ENCODE data around the gene ETAA1.

The ETAA1 gene

DNA sequence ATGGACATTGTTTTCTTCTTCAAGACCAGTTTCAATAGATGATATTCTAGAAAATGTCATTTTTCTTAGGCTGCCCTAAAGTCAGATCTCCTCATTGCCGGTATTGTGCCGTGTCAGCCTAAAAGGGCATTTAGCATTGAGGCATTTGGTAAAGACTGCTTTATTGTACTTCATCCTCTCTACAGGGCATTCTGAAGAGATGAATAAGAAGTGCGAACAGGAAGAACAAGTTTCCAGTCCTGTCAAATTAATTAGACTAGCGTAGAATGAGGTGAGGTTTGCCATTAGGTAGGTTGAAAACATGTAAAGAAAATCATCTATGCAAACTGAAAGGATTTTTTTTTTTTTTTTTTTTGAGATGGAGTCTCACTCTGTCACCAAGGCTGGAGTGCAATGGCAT, 60.6 kb downstream of the ETAA1 start:
- H4K20me1 ChIP-seq (ENCODE audit: low read depth, low read length) = no peaks in the 10 kb centered on the region
- H3K36me3 ChIP-seq (ENCODE audit: low read length) = no peaks in the 10 kb centered on the region
- no peaks in the 10 kb centered on the region for H3K9me3 ChIP-seq (ENCODE audit: insufficient read depth, low read length)
- no peaks in the 10 kb centered on the region for H3K27me3 ChIP-seq (ENCODE audit: low read length)
- H3F3A ChIP-seq (ENCODE audit: insufficient read depth) = no peaks in the 10 kb centered on the region
- TF ChIP-seq EZH2phosphoT487 (conservative IDR thresholded peaks at IDR 0.05; ENCODE audit: low read length) = no peak
- TF ChIP-seq, protein P1, sequence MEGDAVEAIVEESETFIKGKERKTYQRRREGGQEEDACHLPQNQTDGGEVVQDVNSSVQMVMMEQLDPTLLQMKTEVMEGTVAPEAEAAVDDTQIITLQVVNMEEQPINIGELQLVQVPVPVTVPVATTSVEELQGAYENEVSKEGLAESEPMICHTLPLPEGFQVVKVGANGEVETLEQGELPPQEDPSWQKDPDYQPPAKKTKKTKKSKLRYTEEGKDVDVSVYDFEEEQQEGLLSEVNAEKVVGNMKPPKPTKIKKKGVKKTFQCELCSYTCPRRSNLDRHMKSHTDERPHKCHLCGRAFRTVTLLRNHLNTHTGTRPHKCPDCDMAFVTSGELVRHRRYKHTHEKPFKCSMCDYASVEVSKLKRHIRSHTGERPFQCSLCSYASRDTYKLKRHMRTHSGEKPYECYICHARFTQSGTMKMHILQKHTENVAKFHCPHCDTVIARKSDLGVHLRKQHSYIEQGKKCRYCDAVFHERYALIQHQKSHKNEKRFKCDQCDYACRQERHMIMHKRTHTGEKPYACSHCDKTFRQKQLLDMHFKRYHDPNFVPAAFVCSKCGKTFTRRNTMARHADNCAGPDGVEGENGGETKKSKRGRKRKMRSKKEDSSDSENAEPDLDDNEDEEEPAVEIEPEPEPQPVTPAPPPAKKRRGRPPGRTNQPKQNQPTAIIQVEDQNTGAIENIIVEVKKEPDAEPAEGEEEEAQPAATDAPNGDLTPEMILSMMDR (IDR thresholded peaks at IDR 0.05; ENCODE audit: insufficient read depth, low read length, poor library complexity, severe bottlenecking) = no peak
- H3K27ac ChIP-seq (ENCODE audit: low read depth, low read length) = no peak overlapping the region
- H3K4me2 ChIP-seq (ENCODE audit: low read depth, low read length, poor library complexity, severe bottlenecking) = no peak overlapping the region
- H2AFZ ChIP-seq (ENCODE audit: low read depth, low read length, severe bottlenecking) = no peak overlapping the region
- no peak overlapping the region for H3K9ac ChIP-seq (ENCODE audit: low read length)
- H3K4me3 ChIP-seq (ENCODE audit: insufficient read depth, low read length, poor library complexity, severe bottlenecking) = no peak overlapping the region
- no peaks in the 10 kb centered on the region for H3K9me2 ChIP-seq (replicated peaks; ENCODE audit: insufficient read depth, low read length)
- H3K79me2 ChIP-seq (ENCODE audit: insufficient read depth, low read length) = no peaks in the 10 kb centered on the region

DNA sequence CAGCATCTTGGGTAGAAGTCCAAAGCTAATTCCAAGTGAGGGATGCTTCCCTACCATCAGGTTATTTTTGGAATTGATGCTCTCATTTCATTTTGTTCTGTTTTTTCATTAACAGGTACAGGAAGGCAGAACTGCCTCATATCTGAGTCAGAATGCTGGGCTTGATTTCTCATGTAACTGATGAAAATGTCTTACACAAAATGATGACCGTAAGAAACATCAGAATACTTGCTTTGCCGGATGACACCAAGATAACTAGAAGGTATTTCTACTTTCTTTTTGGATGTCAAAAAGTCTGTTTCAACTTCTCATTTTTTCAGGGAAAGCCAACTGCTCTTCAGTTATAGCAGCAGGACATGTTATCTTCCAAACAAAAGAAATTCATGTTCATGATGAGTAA, 62.6 kb downstream of the ETAA1 start:
- Histone ChIP-seq H3F3A (ENCODE audit: insufficient read depth) (no peaks in the 10 kb centered on the region), H3K36me3 (ENCODE audit: low read length) (no peaks in the 10 kb centered on the region)
- no peak for TF ChIP-seq EZH2phosphoT487 (conservative IDR thresholded peaks at IDR 0.05; ENCODE audit: low read length)

More for the DNA sequence above, 62.6 kb downstream of the ETAA1 start:
- Histone ChIP-seq H3K79me2 (ENCODE audit: insufficient read depth, low read length) (no peaks in the 10 kb centered on the region), H3K9ac (ENCODE audit: low read length) (no peak overlapping the region), H3K4me2 (ENCODE audit: low read depth, low read length, poor library complexity, severe bottlenecking) (no peak overlapping the region), H3K9me3 (ENCODE audit: insufficient read depth, low read length) (no peaks in the 10 kb centered on the region), H3K27me3 (ENCODE audit: low read length) (no peaks in the 10 kb centered on the region), H2AFZ (ENCODE audit: low read depth, low read length, severe bottlenecking) (no peak overlapping the region), H4K20me1 (ENCODE audit: low read depth, low read length) (no peaks in the 10 kb centered on the region), H3K4me3 (ENCODE audit: insufficient read depth, low read length, poor library complexity, severe bottlenecking) (no peak overlapping the region), H3K27ac (ENCODE audit: low read depth, low read length) (no peak overlapping the region), H3K9me2 (replicated peaks; ENCODE audit: insufficient read depth, low read length) (no peaks in the 10 kb centered on the region)
